ENCODE measurements around the gene PEMT.

PEMT gene

GRCh38 chr17:17516941-17517720 is 74.4 kb downstream of the PEMT start:
- H3K27ac ChIP-seq: no peak overlapping the region
- no peak for TF ChIP-seq ZFX (IDR thresholded peaks at IDR 0.05; ENCODE audit: borderline replicate concordance)
- TF ChIP-seq, protein P1, sequence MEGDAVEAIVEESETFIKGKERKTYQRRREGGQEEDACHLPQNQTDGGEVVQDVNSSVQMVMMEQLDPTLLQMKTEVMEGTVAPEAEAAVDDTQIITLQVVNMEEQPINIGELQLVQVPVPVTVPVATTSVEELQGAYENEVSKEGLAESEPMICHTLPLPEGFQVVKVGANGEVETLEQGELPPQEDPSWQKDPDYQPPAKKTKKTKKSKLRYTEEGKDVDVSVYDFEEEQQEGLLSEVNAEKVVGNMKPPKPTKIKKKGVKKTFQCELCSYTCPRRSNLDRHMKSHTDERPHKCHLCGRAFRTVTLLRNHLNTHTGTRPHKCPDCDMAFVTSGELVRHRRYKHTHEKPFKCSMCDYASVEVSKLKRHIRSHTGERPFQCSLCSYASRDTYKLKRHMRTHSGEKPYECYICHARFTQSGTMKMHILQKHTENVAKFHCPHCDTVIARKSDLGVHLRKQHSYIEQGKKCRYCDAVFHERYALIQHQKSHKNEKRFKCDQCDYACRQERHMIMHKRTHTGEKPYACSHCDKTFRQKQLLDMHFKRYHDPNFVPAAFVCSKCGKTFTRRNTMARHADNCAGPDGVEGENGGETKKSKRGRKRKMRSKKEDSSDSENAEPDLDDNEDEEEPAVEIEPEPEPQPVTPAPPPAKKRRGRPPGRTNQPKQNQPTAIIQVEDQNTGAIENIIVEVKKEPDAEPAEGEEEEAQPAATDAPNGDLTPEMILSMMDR (IDR thresholded peaks at IDR 0.05): no peak

- TF ChIP-seq ZFX (IDR thresholded peaks at IDR 0.05; ENCODE audit: borderline replicate concordance): no peak
- TF ChIP-seq, protein P1 (IDR thresholded peaks at IDR 0.05): no peak
- no peak overlapping the region for H3K27ac ChIP-seq
Observed at GRCh38 chr17:17515934-17516930, 75.3 kb downstream of the PEMT start.

- TF ChIP-seq, protein P1 (IDR thresholded peaks at IDR 0.05): no peak
- TF ChIP-seq ZFX (IDR thresholded peaks at IDR 0.05; ENCODE audit: borderline replicate concordance): no peak
Observed at GRCh38 chr17:17514993-17515933, 76.2 kb downstream of the PEMT start.

GRCh38 chr17:17514361-17514992 is 77.0 kb downstream of the PEMT start:
- no peak overlapping the region for H3K27ac ChIP-seq
- no peak for TF ChIP-seq ZFX (IDR thresholded peaks at IDR 0.05; ENCODE audit: borderline replicate concordance)
- TF ChIP-seq, protein P1 (IDR thresholded peaks at IDR 0.05): no peak

More at GRCh38 chr17:17514993-17515933, 76.2 kb downstream of the PEMT start:
- no peak overlapping the region for H3K27ac ChIP-seq

GRCh38 chr17:17513626-17514025 is 77.9 kb downstream of the PEMT start:
- no peak for TF ChIP-seq ZFX (IDR thresholded peaks at IDR 0.05; ENCODE audit: borderline replicate concordance)
- TF ChIP-seq, protein P1 (IDR thresholded peaks at IDR 0.05): no peak
- H3K27ac ChIP-seq: no peak overlapping the region

DNA sequence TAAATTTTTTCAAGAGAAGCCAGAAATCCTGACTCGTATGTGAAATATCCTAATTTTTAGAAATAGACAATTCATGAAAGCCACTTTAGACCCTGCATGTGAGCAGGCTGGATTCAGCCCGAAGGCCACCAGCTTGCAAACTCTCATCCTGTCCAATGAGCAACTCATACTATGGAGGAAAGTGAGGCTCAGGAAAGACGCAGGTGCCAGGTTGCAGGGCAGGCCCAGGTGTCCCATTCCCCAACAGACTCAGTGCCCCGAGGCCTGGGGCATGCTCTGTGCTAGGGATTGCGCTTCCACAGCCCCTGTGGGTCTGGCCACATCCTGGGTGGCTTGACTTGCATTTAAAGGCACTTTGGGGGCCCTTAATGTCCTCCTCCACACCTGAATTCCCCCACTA is 78.6 kb downstream of the PEMT start:
- H3K27ac ChIP-seq: no peak overlapping the region
- no peak for TF ChIP-seq ZFX (IDR thresholded peaks at IDR 0.05; ENCODE audit: borderline replicate concordance)
- TF ChIP-seq, protein P1 (IDR thresholded peaks at IDR 0.05): no peak
